Stimulated activated CD8-positive, alpha-beta memory T cell treated with anti-CD3 and anti-CD28 coated beads, Interleukin-15, amount 100 ng/mL, for 48 hours (primary cell): ENCODE results near the gene LIN28B.
"Not testable (repeated sequence)": the region's sequence is repeated elsewhere in the genome, so short reads cannot be mapped to it uniquely, and the experiment has no call there.

ENCODE experiments used
- DNase-seq, 2 donors: peaks; one replicate each; pipeline ENCODE4 v3.0.0-alpha.2; 2020; ENCODE audit warnings: low read depth in 2 of 2

The LIN28B gene

GRCh38 chr6:105013459-105013858 lies 56.6 kb downstream of the LIN28B start:
- not testable (repeated sequence) for DNase-seq

GRCh38 chr6:105014448-105014847 lies 57.5 kb downstream of the LIN28B start:
- no peak for DNase-seq

- no peak for DNase-seq
Observed at GRCh38 chr6:105014954-105015353, 58.0 kb downstream of the LIN28B start.

- no peak for DNase-seq
Observed at GRCh38 chr6:105015482-105015881, 58.6 kb downstream of the LIN28B start.

- no peak for DNase-seq
Observed at GRCh38 chr6:105019285-105019684, 62.4 kb downstream of the LIN28B start.

GRCh38 chr6:105021399-105021798 lies 64.5 kb downstream of the LIN28B start:
- no peak for DNase-seq

GRCh38 chr6:105022416-105022815 lies 65.5 kb downstream of the LIN28B start:
- no peak for DNase-seq

- DNase-seq, result no peak
Observed at GRCh38 chr6:105024803-105025202, 67.9 kb downstream of the LIN28B start.

- DNase-seq, result no peak
Observed at GRCh38 chr6:105028898-105029297, 72.0 kb downstream of the LIN28B start.

GRCh38 chr6:105029581-105029980 lies 72.7 kb downstream of the LIN28B start:
- DNase-seq, result no peak

- no peak for DNase-seq
Observed at GRCh38 chr6:105034470-105034869, 77.6 kb downstream of the LIN28B start.

- no peak for DNase-seq
Observed at GRCh38 chr6:105035299-105035698, 78.4 kb downstream of the LIN28B start.

- DNase-seq, result no peak
Observed at GRCh38 chr6:105036351-105036750, 79.4 kb downstream of the LIN28B start.

GRCh38 chr6:105038259-105038658 lies 81.4 kb downstream of the LIN28B start:
- no peak for DNase-seq

- no peak for DNase-seq
Observed at GRCh38 chr6:105041880-105042279, 85.0 kb downstream of the LIN28B start.

- no peak for DNase-seq
Observed at GRCh38 chr6:105042648-105043047, 85.7 kb downstream of the LIN28B start.

- no peak for DNase-seq
Observed at GRCh38 chr6:105043979-105044378, 87.1 kb downstream of the LIN28B start.

- DNase-seq, result no peak
Observed at GRCh38 chr6:105045526-105045925, 88.6 kb downstream of the LIN28B start.

- DNase-seq, result no peak
Observed at GRCh38 chr6:105051941-105052471, 95.1 kb downstream of the LIN28B start.

GRCh38 chr6:105056646-105057045 lies 99.7 kb downstream of the LIN28B start:
- no peak for DNase-seq

- DNase-seq, result no peak
Observed at GRCh38 chr6:105057160-105057559, 100.3 kb downstream of the LIN28B start.

- no peak for DNase-seq
Observed at GRCh38 chr6:105058316-105058715, 101.4 kb downstream of the LIN28B start.

- no peak for DNase-seq
Observed at GRCh38 chr6:105058846-105059245, 101.9 kb downstream of the LIN28B start.

GRCh38 chr6:105066233-105066632 lies 109.3 kb downstream of the LIN28B start:
- no peak for DNase-seq
